OCI-LY1 (cell line): ENCODE data around the gene FGA.

Experiments
- H2AFZ ChIP-seq: fragments of 200-600 bp; sonication (generic), shearing (Covaris generic); 2 replicates; pipeline ENCODE4 v1.6.0; 2014; ENCODE audit warnings: antibody characterized with exemption, mild to moderate bottlenecking, low read length
- H3F3A ChIP-seq: fragments of 200-600 bp; sonication (generic), shearing (Covaris generic); 2 replicates; pipeline ENCODE4 v1.6.0; 2014; ENCODE audit warnings: mild to moderate bottlenecking, antibody characterized with exemption, low read length, moderate library complexity; ENCODE audit not compliant: insufficient read depth
- H3K27ac ChIP-seq: fragments of 200-600 bp; sonication (generic); 2 replicates; pipeline ENCODE4 v1.5.1; 2014; ENCODE audit warnings: low read length, mixed run types, mild to moderate bottlenecking, low read depth; ENCODE audit not compliant: poor library complexity, severe bottlenecking
- H3K27me3 ChIP-seq: fragments of 200-600 bp; sonication (generic); 2 replicates; pipeline ENCODE4 v1.6.0; 2014; ENCODE audit warnings: antibody characterized with exemption, mild to moderate bottlenecking, low read length, moderate library complexity; ENCODE audit not compliant: insufficient read depth
- H3K36me3 ChIP-seq: fragments of 200-600 bp; sonication (generic); 2 replicates; pipeline ENCODE4 v1.6.1; 2014; ENCODE audit warnings: mild to moderate bottlenecking, antibody characterized with exemption, low read length, moderate library complexity, mixed read lengths; ENCODE audit not compliant: insufficient read depth
- H3K4me1 ChIP-seq: fragments of 200-600 bp; sonication (generic); 2 replicates; pipeline ENCODE4 v1.5.1; 2014; ENCODE audit warnings: mild to moderate bottlenecking, low read length, moderate library complexity; ENCODE audit not compliant: insufficient read depth, severe bottlenecking
- H3K4me2 ChIP-seq: fragments of 200-600 bp; sonication (generic), shearing (Covaris generic); 2 replicates; pipeline ENCODE4 v1.6.1; 2014; ENCODE audit warnings: low read length
- H3K4me3 ChIP-seq: fragments of 200-600 bp; sonication (generic); 2 replicates; pipeline ENCODE4 v1.5.1; 2014; ENCODE audit warnings: low read length, low read depth, mild to moderate bottlenecking, mixed read lengths; ENCODE audit not compliant: poor library complexity, severe bottlenecking
- H3K79me2 ChIP-seq: fragments of 200-600 bp; shearing (Covaris generic); 2 replicates; pipeline ENCODE4 v1.6.1; 2016; ENCODE audit warnings: mixed run types, low read length, mixed read lengths; ENCODE audit not compliant: insufficient read depth
- H3K9ac ChIP-seq: fragments of 200-600 bp; sonication (generic), shearing (Covaris generic); 2 replicates; pipeline ENCODE4 v1.6.1; 2014; ENCODE audit warnings: mild to moderate bottlenecking, low read length, mixed read lengths
- H3K9me2 ChIP-seq: fragments of 200-600 bp; sonication (generic), shearing (Covaris generic); 2 replicates; pipeline ENCODE4 v1.6.1; 2014; ENCODE audit warnings: low read depth, mild to moderate bottlenecking, low read length, mixed read lengths
- H3K9me3 ChIP-seq: fragments of 200-600 bp; shearing (Covaris generic); 2 replicates; pipeline ENCODE4 v1.6.1; 2014; ENCODE audit warnings: low read length, mixed read lengths
- H4K20me1 ChIP-seq: fragments of 200-600 bp; sonication (generic), shearing (Covaris generic); 2 replicates; pipeline ENCODE4 v1.6.0; 2016; ENCODE audit warnings: mild to moderate bottlenecking, low read length; ENCODE audit not compliant: insufficient read depth
- EZH2 ChIP-seq: fragments of 200-600 bp; sonication (generic), shearing (Covaris generic); IDR thresholded peaks from 2 replicates; pipeline ENCODE4 v1.8.0; 2017; ENCODE audit warnings: borderline replicate concordance, mixed run types, mild to moderate bottlenecking, antibody characterized with exemption, low read length, moderate library complexity, mixed read lengths
- TF ChIP-seq, protein P1 (sequence below): fragments of 200-600 bp; sonication (generic), shearing (Covaris generic); IDR thresholded peaks from 2 replicates; pipeline ENCODE4 v1.5.1; 2017; ENCODE audit warnings: mild to moderate bottlenecking, antibody characterized with exemption, low read length, moderate library complexity, mixed read lengths

FGA gene

DNA sequence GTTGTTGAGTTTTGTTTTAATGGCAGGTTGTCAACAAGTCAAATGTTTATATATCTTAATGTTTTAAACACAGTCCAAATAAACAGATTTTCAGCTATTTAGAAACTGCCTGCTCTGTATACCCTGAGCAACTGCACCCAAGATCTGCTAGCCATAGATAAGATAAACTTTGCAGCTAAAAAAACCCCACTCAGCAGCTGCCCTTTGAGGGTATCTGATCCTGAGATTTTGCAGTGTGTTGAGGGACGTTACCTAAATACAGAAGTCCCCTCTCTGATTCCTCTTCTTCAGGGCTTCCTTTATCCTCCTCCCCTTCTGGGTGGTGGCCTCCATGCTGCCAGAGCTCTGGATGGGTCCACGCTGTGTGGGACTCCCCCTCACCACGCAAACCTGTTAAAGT lies 32.9 kb upstream of the FGA start:
- Histone ChIP-seq H3K4me3 (no peak overlapping the region), H3K4me2 (no peak overlapping the region), H3K9me3 (no peaks in the 10 kb centered on the region), H3K9ac (no peak overlapping the region), H2AFZ (no peak overlapping the region), H3K36me3 (no peaks in the 10 kb centered on the region), H3K9me2 (no peaks in the 10 kb centered on the region), H3K27ac (no peak overlapping the region), H3K79me2 (no peaks in the 10 kb centered on the region), H4K20me1 (no peaks in the 10 kb centered on the region), H3F3A (no peaks in the 10 kb centered on the region), H3K4me1 (no peaks in the 10 kb centered on the region), H3K27me3 (no peaks in the 10 kb centered on the region)
- no peak for TF ChIP-seq EZH2
- TF ChIP-seq, protein P1, sequence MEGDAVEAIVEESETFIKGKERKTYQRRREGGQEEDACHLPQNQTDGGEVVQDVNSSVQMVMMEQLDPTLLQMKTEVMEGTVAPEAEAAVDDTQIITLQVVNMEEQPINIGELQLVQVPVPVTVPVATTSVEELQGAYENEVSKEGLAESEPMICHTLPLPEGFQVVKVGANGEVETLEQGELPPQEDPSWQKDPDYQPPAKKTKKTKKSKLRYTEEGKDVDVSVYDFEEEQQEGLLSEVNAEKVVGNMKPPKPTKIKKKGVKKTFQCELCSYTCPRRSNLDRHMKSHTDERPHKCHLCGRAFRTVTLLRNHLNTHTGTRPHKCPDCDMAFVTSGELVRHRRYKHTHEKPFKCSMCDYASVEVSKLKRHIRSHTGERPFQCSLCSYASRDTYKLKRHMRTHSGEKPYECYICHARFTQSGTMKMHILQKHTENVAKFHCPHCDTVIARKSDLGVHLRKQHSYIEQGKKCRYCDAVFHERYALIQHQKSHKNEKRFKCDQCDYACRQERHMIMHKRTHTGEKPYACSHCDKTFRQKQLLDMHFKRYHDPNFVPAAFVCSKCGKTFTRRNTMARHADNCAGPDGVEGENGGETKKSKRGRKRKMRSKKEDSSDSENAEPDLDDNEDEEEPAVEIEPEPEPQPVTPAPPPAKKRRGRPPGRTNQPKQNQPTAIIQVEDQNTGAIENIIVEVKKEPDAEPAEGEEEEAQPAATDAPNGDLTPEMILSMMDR: no peak

DNA sequence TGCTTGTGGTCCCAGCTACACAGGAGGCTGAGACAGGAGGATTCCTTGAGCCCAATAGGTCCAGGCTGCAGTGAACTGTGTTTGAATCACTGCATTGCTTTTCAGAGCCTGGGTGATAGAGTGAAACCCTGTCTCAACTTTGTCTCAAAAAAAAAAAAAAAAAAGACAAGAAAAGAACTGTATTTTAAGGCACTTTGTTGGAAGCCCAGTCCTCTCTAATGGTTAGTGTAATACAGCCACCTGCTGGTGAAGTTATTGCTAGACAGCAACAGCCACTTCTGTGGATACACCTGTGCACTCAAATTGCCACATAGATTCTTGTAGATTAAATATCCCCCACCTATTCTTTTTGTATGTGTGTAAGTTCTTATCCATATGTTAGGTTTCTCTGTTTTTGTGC lies 32.1 kb upstream of the FGA start:
- Histone ChIP-seq H3K4me2 (no peak overlapping the region), H3K9me2 (no peaks in the 10 kb centered on the region), H3K36me3 (no peaks in the 10 kb centered on the region), H3K79me2 (no peaks in the 10 kb centered on the region), H3K27me3 (no peaks in the 10 kb centered on the region), H3K27ac (no peak overlapping the region), H4K20me1 (no peaks in the 10 kb centered on the region), H3K4me1 (no peaks in the 10 kb centered on the region), H2AFZ (no peak overlapping the region), H3K4me3 (no peak overlapping the region), H3K9ac (no peak overlapping the region), H3F3A (no peaks in the 10 kb centered on the region), H3K9me3 (no peaks in the 10 kb centered on the region)
- TF ChIP-seq EZH2: no peak
- TF ChIP-seq, protein P1: peak; percentile 63

DNA sequence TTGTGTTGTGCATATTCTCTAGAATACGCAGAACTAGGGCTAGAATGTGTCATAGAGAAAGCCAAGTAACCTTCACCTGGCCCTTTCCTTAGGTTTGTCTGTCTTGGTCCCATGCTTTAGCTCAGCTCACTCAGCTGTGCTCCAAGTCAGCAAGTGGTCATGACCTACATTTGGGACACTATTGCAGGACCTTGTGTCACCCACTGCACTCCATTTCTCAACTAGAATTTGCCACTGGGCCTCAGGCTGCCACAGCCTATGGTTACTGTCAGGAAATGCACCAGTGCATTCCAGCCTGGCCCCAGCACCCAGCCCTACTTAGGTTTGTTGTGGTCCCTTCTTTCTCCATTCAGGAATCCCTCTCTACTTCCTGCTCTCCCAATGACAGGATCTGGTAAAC lies 29.6 kb upstream of the FGA start:
- Histone ChIP-seq H3K9me3 (no peaks in the 10 kb centered on the region), H3K9ac (no peak overlapping the region), H3K9me2 (no peaks in the 10 kb centered on the region), H3K79me2 (no peaks in the 10 kb centered on the region), H3K27me3 (no peaks in the 10 kb centered on the region), H3K27ac (no peak overlapping the region), H3K4me3 (no peak overlapping the region), H2AFZ (no peak overlapping the region), H3K36me3 (no peaks in the 10 kb centered on the region), H3F3A (no peaks in the 10 kb centered on the region), H3K4me1 (peaks cover 8% of the 10 kb centered on the region), H4K20me1 (no peaks in the 10 kb centered on the region), H3K4me2 (no peak overlapping the region)
- no peak for TF ChIP-seq EZH2
- TF ChIP-seq, protein P1: no peak
